ENCODE results near the gene CNOT3. TPM values are rescaled to one million over a fixed set of nuclear protein-coding genes. Genes with fewer than 3 reads are reported as not detected.
A peak's percentile ranks its signal among the peaks of the same experiment; 100 is the strongest.

The CNOT3 gene
- total RNA-seq, 1 experiment from 2014 or later = 30.3 TPM

GRCh38 chr19:54147676-54148075, 10.1 kb downstream of the CNOT3 start:
- no peak for DNase-seq (ENCODE audit: low read depth)

GRCh38 chr19:54148158-54148557, 10.6 kb downstream of the CNOT3 start:
- DNase-seq (ENCODE audit: low read depth) = no peak

GRCh38 chr19:54149021-54149812, 11.7 kb downstream of the CNOT3 start:
- DNase-seq (ENCODE audit: low read depth) = no peak

- DNase-seq (ENCODE audit: low read depth) = no peak
Observed at GRCh38 chr19:54151362-54152035, 13.9 kb downstream of the CNOT3 start.

- no peak for DNase-seq (ENCODE audit: low read depth)
Observed at GRCh38 chr19:54152267-54152666, 14.7 kb downstream of the CNOT3 start.

- DNase-seq (ENCODE audit: low read depth) = no peak
Observed at GRCh38 chr19:54152878-54153524, 15.4 kb downstream of the CNOT3 start.

GRCh38 chr19:54153731-54154326, 16.3 kb downstream of the CNOT3 start:
- DNase-seq (ENCODE audit: low read depth) = no peak

- DNase-seq (ENCODE audit: low read depth) = no peak
Observed at GRCh38 chr19:54154603-54155345, 17.2 kb downstream of the CNOT3 start.

- DNase-seq (ENCODE audit: low read depth) = no peak
Observed at GRCh38 chr19:54155694-54156093, 18.1 kb downstream of the CNOT3 start.

GRCh38 chr19:54156490-54156889, 18.9 kb downstream of the CNOT3 start:
- no peak for DNase-seq (ENCODE audit: low read depth)

- no peak for DNase-seq (ENCODE audit: low read depth)
Observed at GRCh38 chr19:54156953-54157352, 19.4 kb downstream of the CNOT3 start.

GRCh38 chr19:54158812-54159351, 21.3 kb downstream of the CNOT3 start:
- DNase-seq (ENCODE audit: low read depth) = no peak

GRCh38 chr19:54159352-54160181, 22.0 kb downstream of the CNOT3 start, which contains the start of gene LENG1:
LENG1 (minus strand) TSS chr19:54159721; CDS start chr19:54159695, 26 bp downstream.
- peak; percentile 100 for DNase-seq (ENCODE audit: low read depth)

- no peak for DNase-seq (ENCODE audit: low read depth)
Observed at GRCh38 chr19:54160182-54160811, 22.7 kb downstream of the CNOT3 start.

- DNase-seq (ENCODE audit: low read depth) = no peak
Observed at GRCh38 chr19:54160854-54161253, 23.3 kb downstream of the CNOT3 start.

- no peak for DNase-seq (ENCODE audit: low read depth)
Observed at GRCh38 chr19:54162241-54162805, 24.8 kb downstream of the CNOT3 start.

- no peak for DNase-seq (ENCODE audit: low read depth)
Observed at GRCh38 chr19:54162884-54163283, 25.3 kb downstream of the CNOT3 start.

GRCh38 chr19:54164369-54165068, 27.0 kb downstream of the CNOT3 start:
- DNase-seq (ENCODE audit: low read depth) = no peak

All from HT1080 (cell line).